NB4 (cell line): ENCODE results near the gene AGBL5.

Experiments used
- MYC ChIP-seq: IDR thresholded peaks from 2 replicates; pipeline ENCODE4 v1.6.1; 2011; ENCODE audit warnings: low read depth, low read length
- POLR2A ChIP-seq: IDR thresholded peaks from 2 replicates; pipeline ENCODE4 v1.6.1; 2011; ENCODE audit warnings: mild to moderate bottlenecking; ENCODE audit not compliant: insufficient read length; ENCODE audit errors: extremely low read depth
- TF ChIP-seq, protein P1 (sequence below): IDR thresholded peaks from one replicate; pipeline ENCODE4 v1.5.1; 2012; ENCODE audit warnings: low read depth, low read length
- TF ChIP-seq, protein P2 (sequence below): IDR thresholded peaks from 2 replicates; pipeline ENCODE4 v1.6.1; 2011; ENCODE audit warnings: low read depth, low read length

DNA sequence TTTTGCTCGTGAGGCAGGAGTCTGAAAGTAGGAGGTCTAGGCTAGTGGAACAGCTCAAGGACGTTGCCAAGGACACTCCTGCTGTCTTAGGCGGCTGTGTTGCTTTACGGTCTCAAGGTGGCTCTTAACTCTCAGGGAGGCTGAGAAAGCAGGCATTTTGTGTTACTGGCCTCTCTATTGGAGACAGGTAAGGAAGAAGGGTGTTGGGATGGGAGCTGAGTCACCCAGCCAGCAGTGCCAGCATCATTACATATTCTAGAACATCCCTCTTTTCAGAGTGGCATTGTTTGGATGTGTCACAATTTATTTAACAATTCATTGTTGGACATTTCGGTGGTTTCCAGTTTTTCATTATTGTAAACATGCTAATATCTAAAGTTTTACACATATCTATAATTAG, 49.5 kb upstream of the AGBL5 start:
- TF ChIP-seq, protein P1, sequence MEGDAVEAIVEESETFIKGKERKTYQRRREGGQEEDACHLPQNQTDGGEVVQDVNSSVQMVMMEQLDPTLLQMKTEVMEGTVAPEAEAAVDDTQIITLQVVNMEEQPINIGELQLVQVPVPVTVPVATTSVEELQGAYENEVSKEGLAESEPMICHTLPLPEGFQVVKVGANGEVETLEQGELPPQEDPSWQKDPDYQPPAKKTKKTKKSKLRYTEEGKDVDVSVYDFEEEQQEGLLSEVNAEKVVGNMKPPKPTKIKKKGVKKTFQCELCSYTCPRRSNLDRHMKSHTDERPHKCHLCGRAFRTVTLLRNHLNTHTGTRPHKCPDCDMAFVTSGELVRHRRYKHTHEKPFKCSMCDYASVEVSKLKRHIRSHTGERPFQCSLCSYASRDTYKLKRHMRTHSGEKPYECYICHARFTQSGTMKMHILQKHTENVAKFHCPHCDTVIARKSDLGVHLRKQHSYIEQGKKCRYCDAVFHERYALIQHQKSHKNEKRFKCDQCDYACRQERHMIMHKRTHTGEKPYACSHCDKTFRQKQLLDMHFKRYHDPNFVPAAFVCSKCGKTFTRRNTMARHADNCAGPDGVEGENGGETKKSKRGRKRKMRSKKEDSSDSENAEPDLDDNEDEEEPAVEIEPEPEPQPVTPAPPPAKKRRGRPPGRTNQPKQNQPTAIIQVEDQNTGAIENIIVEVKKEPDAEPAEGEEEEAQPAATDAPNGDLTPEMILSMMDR, result no peak
- TF ChIP-seq, protein P2, sequence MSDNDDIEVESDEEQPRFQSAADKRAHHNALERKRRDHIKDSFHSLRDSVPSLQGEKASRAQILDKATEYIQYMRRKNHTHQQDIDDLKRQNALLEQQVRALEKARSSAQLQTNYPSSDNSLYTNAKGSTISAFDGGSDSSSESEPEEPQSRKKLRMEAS, result no peak
- TF ChIP-seq POLR2A, result no peak
- TF ChIP-seq MYC, result no peak
